GM21367 (cell line): ENCODE results near the gene ARSD.

ENCODE experiments used
- ATAC-seq: cut with Tn5 transposase; IDR thresholded peaks from one replicate; pipeline ENCODE4 v1.9.1; 2021; ENCODE audit not compliant: unreplicated experiment

ARSD gene

DNA sequence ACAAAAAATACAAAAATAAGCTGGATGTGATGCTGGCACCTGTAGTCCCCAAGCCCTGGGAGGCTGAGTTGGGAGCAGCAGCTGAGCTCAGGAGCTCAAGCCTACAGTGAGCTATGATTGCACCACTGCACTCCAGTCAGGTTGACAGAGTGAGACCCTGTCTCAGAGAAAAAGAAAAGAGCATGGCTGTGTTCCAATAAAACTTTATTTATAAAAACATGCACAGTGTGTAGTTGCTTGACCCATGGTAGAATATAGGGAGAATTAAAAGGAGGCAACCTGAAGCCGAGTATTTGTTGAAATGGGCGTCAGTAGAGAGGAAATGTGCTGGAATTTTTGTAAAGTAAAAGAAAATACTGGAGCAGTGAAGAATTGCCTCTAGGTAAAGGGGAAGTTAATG, 73.4 kb downstream of the ARSD start:
- ATAC-seq: no peak

DNA sequence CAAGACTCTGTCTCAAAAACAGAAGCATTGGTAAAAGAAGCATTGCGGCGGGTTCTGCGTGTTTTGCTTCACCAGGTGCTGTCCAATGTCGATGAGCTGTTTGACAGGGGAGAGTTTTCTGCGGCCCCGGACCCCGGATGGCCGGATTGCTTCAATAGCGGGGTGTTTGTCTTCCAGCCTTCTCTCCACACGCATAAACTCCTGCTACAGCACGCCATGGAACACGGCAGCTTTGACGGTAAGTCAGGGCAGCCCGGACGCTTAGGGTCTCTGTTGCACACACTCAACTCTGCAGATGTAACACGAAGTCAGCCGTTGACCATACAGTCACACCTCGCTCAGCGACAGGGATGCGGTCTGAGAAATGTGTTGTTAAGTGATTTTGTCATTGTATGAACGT, 74.2 kb downstream of the ARSD start:
- no peak for ATAC-seq
